HG03196 (cell line): ENCODE results near the gene MIPOL1.

Experiments
- ATAC-seq: cut with Tn5 transposase; IDR thresholded peaks from one replicate; pipeline ENCODE4 v1.9.1; 2021; ENCODE audit not compliant: unreplicated experiment

MIPOL1 gene

GRCh38 chr14:37594238-37594970, 396.7 kb downstream of the MIPOL1 start:
- ATAC-seq, result no peak

GRCh38 chr14:37594971-37595808, 397.5 kb downstream of the MIPOL1 start, which contains the start of the genes FOXA1 and TTC6:
TSS of gene FOXA1 (minus strand) at chr14:37595249. CDS start at chr14:37594972, 277 bp downstream.
TSS of gene TTC6 (plus strand) at chr14:37595629. CDS start at chr14:37622065, 26,436 bp downstream.
- no peak for ATAC-seq

GRCh38 chr14:37595809-37596621, 398.3 kb downstream of the MIPOL1 start:
- ATAC-seq, result peak; percentile 76

GRCh38 chr14:37596790-37597472, 399.2 kb downstream of the MIPOL1 start:
- ATAC-seq, result no peak

- ATAC-seq, result no peak
These were observed 399.8 kb downstream of the MIPOL1 start for GRCh38 chr14:37597538-37597913.

- ATAC-seq, result no peak
These were observed 400.4 kb downstream of the MIPOL1 start for GRCh38 chr14:37597914-37598746.

GRCh38 chr14:37598747-37599506, 401.2 kb downstream of the MIPOL1 start:
- ATAC-seq, result no peak

- ATAC-seq, result no peak
These were observed 402.0 kb downstream of the MIPOL1 start for GRCh38 chr14:37599507-37600368.

- no peak for ATAC-seq
These were observed 403.4 kb downstream of the MIPOL1 start for GRCh38 chr14:37600880-37601741.

GRCh38 chr14:37601865-37602264, 404.1 kb downstream of the MIPOL1 start:
- no peak for ATAC-seq
